Endothelial cell of umbilical vein (primary cell): ENCODE data around the gene OR51D1. TPM values are rescaled to one million over a fixed set of nuclear protein-coding genes. Genes with fewer than 3 reads are reported as not detected.

Experiments
- BruUV-seq: library from RNA; stranded (reverse); fragments of 400-500 nt; replicated peaks from 2 replicates; lab custom pipeline; 2021; lab: Mats Ljungman, UMichigan
- CTCF ChIA-PET: fragments of 300-600, 350-600 bp; sonication (Branson Sonifier 250); formaldehyde crosslinking; loops from one replicate; lab custom pipeline; 2021; ENCODE audit warnings: antibody characterized with exemption, inconsistent platforms; lab: Charles Lee
- POLR2A ChIA-PET: fragments of 300-600, 350-600 bp; sonication (Branson Sonifier 250); formaldehyde crosslinking; loops from one replicate; lab custom pipeline; 2021; ENCODE audit warnings: antibody characterized with exemption, inconsistent platforms; lab: Charles Lee
- DNase-seq: peaks from one replicate; pipeline ENCODE4 v3.0.0-alpha.2; 2011; ENCODE audit warnings: low read depth, low spot score
- FAIRE-seq: peaks from 2 replicates; lab custom pipeline; 2011; peaks lifted over from hg19 to GRCh38; lab: Jason Lieb, UNC
- H2AFZ ChIP-seq: 2 replicates; pipeline ENCODE4 v1.6.0; 2012; ENCODE audit warnings: low read depth, low read length, control low read depth, inconsistent platforms
- H3K27ac ChIP-seq: 2 replicates; pipeline ENCODE4 v1.5.1; 2011; ENCODE audit warnings: low read depth, mild to moderate bottlenecking, control low read depth, low read length, moderate library complexity; ENCODE audit not compliant: insufficient read depth
- H3K27me3 ChIP-seq, 2 experiments: 2 replicates each; pipeline versions ENCODE4 v1.6.0 to v1.6.1; 2011; ENCODE audit warnings: low read length in 2 of 2, mixed read lengths in 1 of 2; ENCODE audit not compliant: control insufficient read depth in 2 of 2, insufficient read depth in 2 of 2
- H3K36me3 ChIP-seq, 2 experiments: 2 replicates in 1 of 2; 3 replicates in 1 of 2; pipeline ENCODE4 v1.5.1; 2011; ENCODE audit warnings: low read length in 2 of 2, mild to moderate bottlenecking in 1 of 2, moderate library complexity in 1 of 2; ENCODE audit not compliant: control insufficient read depth in 2 of 2, insufficient read depth in 2 of 2; ENCODE audit errors: extremely low read depth in 1 of 2
- H3K4me1 ChIP-seq: 3 replicates; pipeline ENCODE4 v1.5.1; 2011; ENCODE audit warnings: mild to moderate bottlenecking, low read length; ENCODE audit not compliant: control insufficient read depth, insufficient read depth; ENCODE audit errors: extremely low read depth
- H3K4me2 ChIP-seq: 2 replicates; pipeline ENCODE4 v1.6.1; 2011; ENCODE audit warnings: low read length, control low read depth, mixed read lengths; ENCODE audit not compliant: insufficient read depth
- H3K4me3 ChIP-seq, 3 experiments: fragments of 200-600 bp in 1 of 3; sonication (generic), shearing (Covaris generic) in 1 of 3; replicated peaks in 1 of 3; 2 replicates each; pipeline ENCODE4 v1.5.1; 2011 to 2016; ENCODE audit warnings: control low read depth in 3 of 3, low read length in 3 of 3, mild to moderate bottlenecking in 2 of 3, inconsistent platforms in 1 of 3, low read depth in 1 of 3, moderate library complexity in 1 of 3; ENCODE audit not compliant: insufficient read depth in 1 of 3
- H3K79me2 ChIP-seq: 2 replicates; pipeline ENCODE4 v1.6.0; 2012; ENCODE audit warnings: low read length, inconsistent platforms; ENCODE audit not compliant: control insufficient read depth, insufficient read depth
- H3K9ac ChIP-seq: replicated peaks from 2 replicates; pipeline ENCODE3; 2011; ENCODE audit warnings: low read length, control low read depth; ENCODE audit not compliant: insufficient read depth; ENCODE audit errors: extremely low read depth
- H3K9me1 ChIP-seq: replicated peaks from 3 replicates; pipeline ENCODE4 v1.6.0; 2011; ENCODE audit warnings: mild to moderate bottlenecking, low read length; ENCODE audit not compliant: control insufficient read depth, insufficient read depth; ENCODE audit errors: extremely low read depth
- H3K9me3 ChIP-seq: replicated peaks from 2 replicates; pipeline ENCODE4 v1.5.1; 2012; ENCODE audit warnings: low read length, inconsistent platforms; ENCODE audit not compliant: control insufficient read depth, insufficient read depth
- H4K20me1 ChIP-seq: replicated peaks from 2 replicates; pipeline ENCODE3; 2011; ENCODE audit warnings: mild to moderate bottlenecking, low read length; ENCODE audit not compliant: control insufficient read depth, insufficient read depth; ENCODE audit errors: extremely low read depth
- CTCF ChIP-seq, 2 donors: IDR thresholded peaks; 1 replicate in 1 of 2; 2 replicates in 1 of 2; pipeline ENCODE4 v1.5.1; 2011; ENCODE audit warnings: low read length in 2 of 2, mild to moderate bottlenecking in 2 of 2, moderate library complexity in 2 of 2, control low read depth in 1 of 2, inconsistent platforms in 1 of 2, low read depth in 1 of 2; ENCODE audit not compliant: insufficient read depth in 1 of 2; ENCODE audit errors: extremely low read depth in 1 of 2
- EZH2 ChIP-seq: IDR thresholded peaks from 2 replicates; pipeline ENCODE4 v1.6.1; 2012; ENCODE audit warnings: borderline replicate concordance, low read depth, mild to moderate bottlenecking, moderate library complexity, low read length, inconsistent platforms; ENCODE audit not compliant: severe bottlenecking
- GATA2 ChIP-seq: IDR thresholded peaks from 2 replicates; pipeline ENCODE4 v1.7.0; 2011; ENCODE audit warnings: low read depth, mild to moderate bottlenecking, moderate library complexity, mixed read lengths, low read length; ENCODE audit not compliant: insufficient read length, insufficient read depth
- JUN ChIP-seq: IDR thresholded peaks from 2 replicates; pipeline ENCODE4 v1.6.1; 2011; ENCODE audit warnings: borderline replicate concordance, low read depth; ENCODE audit not compliant: insufficient read length, insufficient read depth
- MAX ChIP-seq: IDR thresholded peaks from 2 replicates; pipeline ENCODE4 v1.6.1; 2011; ENCODE audit not compliant: insufficient read depth, insufficient read length
- MYC ChIP-seq: IDR thresholded peaks from one replicate; pipeline ENCODE4 v1.6.1; 2011; ENCODE audit warnings: mild to moderate bottlenecking, low read depth, low read length
- POLR2A ChIP-seq: IDR thresholded peaks from 2 replicates; pipeline ENCODE4 v1.6.1; 2012; ENCODE audit warnings: low read depth, mild to moderate bottlenecking, control low read depth, low read length
- POLR2AphosphoS5 ChIP-seq: IDR thresholded peaks from 2 replicates; pipeline ENCODE4 v1.6.1; 2012; ENCODE audit warnings: low read depth, mild to moderate bottlenecking, control low read depth, low read length, moderate library complexity; ENCODE audit not compliant: insufficient read depth
- dilution Hi-C: fragments of 300-500 bp; cut with MboI; formaldehyde crosslinking; loops from one replicate; pipeline ENCODE4 v1.15.0; 2019; ENCODE audit warnings: low sequenced_read_pairs; ENCODE audit not compliant: extremely low pct_ligation_motif_present
- intact Hi-C: fragments of 100-400 bp; cut with micrococcal nuclease; formaldehyde crosslinking; loops from one replicate; pipeline ENCODE4 v1.10.0; 2022
- polyA plus RNA-seq, 4 experiments: library from polyadenylated mRNA; depleted of rRNA in 3 of 4; stranded (reverse) in 3 of 4; unstranded in 1 of 4; fragments of >200 nt; gene quantifications; 2 replicates each; pipeline versions ENCODE4 v1.2.1 to v1.2.3, GENCODE V29; 2011 to 2012; ENCODE audit warnings: missing spikeins in 1 of 4
- total RNA-seq: library from RNA; stranded (reverse); gene quantifications from 2 replicates; pipeline ENCODE4 v1.2.3, GENCODE V29; 2021

The OR51D1 gene
- total and polyA plus RNA-seq, 2 donors (not counting 3 experiments of a cell fraction or from before 2014, with no cell fraction given), result not detected

- Histone ChIP-seq H4K20me1 (no peaks in the 10 kb centered on the region), H3K9me1 (no peaks in the 10 kb centered on the region), H3K27me3 (peaks cover 2% of the 10 kb centered on the region in 2 experiments), H3K4me2 (no peak overlapping the region), H3K4me1 (no peaks in the 10 kb centered on the region), H3K79me2 (no peaks in the 10 kb centered on the region), H3K36me3 (no peaks in the 10 kb centered on the region), H3K9me3 (no peaks in the 10 kb centered on the region), H3K9ac (no peak overlapping the region), H3K27ac (no peak overlapping the region), H3K4me3 (no peak overlapping the region), H2AFZ (no peak overlapping the region)
- dilution Hi-C loops (no loop called here), intact Hi-C loops (loop anchor here (1.0 to 2.0 kb wide), 3 partner anchors 378 to 1182 kb away; partner anchors contain the start of gene OR52N2)
- TF ChIP-seq MAX (no peak), POLR2A (no peak), EZH2 (no peak), GATA2 (no peak), MYC (no peak), CTCF (IDR thresholded peaks at IDR 0.05; ENCODE audit: extremely low read depth in 1 of 2, insufficient read depth in 1 of 2, low read depth in 1 of 2, low read length in 2 of 2) (peak; percentile 54 to 63), JUN (no peak), POLR2AphosphoS5 (no peak)
- peak; percentile 37 for DNase-seq
- ChIA-PET CTCF (interaction anchor here (0.8 to 5.6 kb wide), 4 partner anchors 10 to 1265 kb away, joined by 3 to 54 read pairs (median 5); partner anchors contain the start of gene OR51D1), POLR2A (no interaction called here)
- BruUV-seq, result no TSS peak
- peak; percentile 52 for FAIRE-seq
Observed at GRCh38 chr11:4626207-4627099, 10.8 kb upstream of the OR51D1 start.
